Small intestine (tissue), 7 donors: Measurements from ENCODE around the gene PDZD4. TPM values are rescaled to one million over a fixed set of nuclear protein-coding genes. Genes with fewer than 3 reads are reported as not detected.

Experiments
- DNase-seq, 2 donors: peaks; one replicate each; pipeline versions ENCODE4 v3.0.0 to v3.0.0-alpha.2; 2013
- FAIRE-seq: peaks from 2 replicates; lab custom pipeline; 2012; peaks lifted over from hg19 to GRCh38; lab: Jason Lieb, UNC
- H3K27ac ChIP-seq, 3 donors: one replicate each; pipeline ENCODE4 v1.5.1; 2013; ENCODE audit warnings: low read length in 2 of 3, mild to moderate bottlenecking in 2 of 3, control low read depth in 1 of 3, inconsistent platforms in 1 of 3, low read depth in 1 of 3, moderate library complexity in 1 of 3
- H3K27me3 ChIP-seq, 3 donors: one replicate each; pipeline ENCODE4 v1.6.1; 2013; ENCODE audit warnings: low read length in 3 of 3, inconsistent platforms in 1 of 3; ENCODE audit not compliant: control insufficient read depth in 3 of 3, insufficient read depth in 3 of 3
- H3K36me3 ChIP-seq, 3 donors: one replicate each; pipeline ENCODE4 v1.6.1; 2013; ENCODE audit warnings: low read length in 3 of 3, inconsistent platforms in 1 of 3, low read depth in 1 of 3, mild to moderate bottlenecking in 1 of 3, moderate library complexity in 1 of 3; ENCODE audit not compliant: control insufficient read depth in 3 of 3, insufficient read depth in 2 of 3
- H3K4me1 ChIP-seq, 3 donors: one replicate each; pipeline ENCODE4 v1.6.1; 2013; ENCODE audit warnings: low read length in 2 of 3, inconsistent platforms in 1 of 3, low read depth in 1 of 3, mild to moderate bottlenecking in 1 of 3, moderate library complexity in 1 of 3; ENCODE audit not compliant: control insufficient read depth in 3 of 3, insufficient read depth in 2 of 3
- H3K4me3 ChIP-seq, 3 donors: one replicate each; pipeline ENCODE4 v1.5.1; 2013; ENCODE audit warnings: low read length in 3 of 3, control low read depth in 1 of 3, inconsistent platforms in 1 of 3, low read depth in 1 of 3, mild to moderate bottlenecking in 1 of 3, moderate library complexity in 1 of 3
- H3K9me3 ChIP-seq, 2 donors: one replicate each; pipeline ENCODE4 v1.6.1; 2013; ENCODE audit warnings: low read depth in 1 of 2, low read length in 1 of 2; ENCODE audit not compliant: control insufficient read depth in 2 of 2, insufficient read depth in 1 of 2
- WGBS, 3 donors: extraction: QIAGEN DNeasy Blood & Tissue Kit; methylation state at CpG; one replicate each; pipeline ENCODE4 v1.1.7; 2013; 5-methylcytosine and 5-hydroxymethylcytosine counted together
- polyA plus RNA-seq, 4 donors: library from polyadenylated mRNA; stranded (reverse) in 3 of 4; unstranded in 1 of 4; fragments of 200-250 nt in 3 of 4; fragments of 120-200 nt in 1 of 4; gene quantifications; one replicate each; pipeline versions ENCODE4 v1.2.1 to v1.2.3, GENCODE V29; 2013
- donor health status: healthy with polysubstance abuse.
- donor health status: control.
- donor health status: control.
- donor health status: Bipolar disorder and iron deficiency.
- donor health status: healthy.

The PDZD4 gene
- polyA plus RNA-seq, 4 donors: 0.22 to 11.5 (median 2.4) TPM

DNA sequence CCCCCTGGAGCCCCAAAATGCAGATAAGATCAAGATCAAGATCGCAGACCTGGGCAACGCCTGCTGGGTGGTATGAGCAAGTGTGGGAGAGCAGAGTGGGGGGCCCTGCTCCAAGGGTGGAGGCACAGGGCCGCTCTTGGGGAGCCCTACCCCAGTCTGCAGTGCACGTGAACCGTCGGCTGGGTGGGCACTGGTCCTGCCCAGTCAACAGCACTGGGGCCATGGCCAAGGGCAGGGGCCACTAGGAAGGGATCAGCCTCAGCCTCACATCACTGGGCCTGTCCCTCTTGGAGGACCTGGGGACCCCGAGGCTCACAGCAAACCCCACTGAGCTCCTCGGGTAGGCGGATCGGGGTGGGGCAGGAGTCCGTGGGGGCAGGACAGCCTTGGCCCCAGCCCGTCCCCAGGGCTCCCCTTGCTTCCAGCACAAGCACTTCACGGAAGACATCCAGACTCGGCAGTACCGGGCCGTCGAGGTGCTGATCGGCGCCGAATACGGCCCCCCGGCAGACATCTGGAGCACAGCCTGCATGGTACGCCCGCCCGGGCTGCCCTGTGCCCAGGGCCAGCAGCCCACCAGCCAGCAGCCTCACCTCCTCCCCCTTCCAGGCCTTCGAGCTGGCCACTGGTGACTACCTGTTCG is 45.9 kb downstream of the PDZD4 start:
- H3K36me3 ChIP-seq: peaks cover 4 to 55% (median 6%) of the 10 kb centered on the region in 3 donors
- H3K27ac ChIP-seq: no peak overlapping the region
- H3K4me1 ChIP-seq: no peaks in the 10 kb centered on the region
- no peak overlapping the region for H3K4me3 ChIP-seq
- FAIRE-seq (no peak), DNase-seq (no peak)
- H3K27me3 ChIP-seq: peaks cover 0 to 4% (median 0%) of the 10 kb centered on the region in 3 donors
- 87 to 100% (median 92%) methylated on average over 6 to 27 of the region's 27 CpGs for WGBS, 3 donors
- H3K9me3 ChIP-seq: no peaks in the 10 kb centered on the region

DNA sequence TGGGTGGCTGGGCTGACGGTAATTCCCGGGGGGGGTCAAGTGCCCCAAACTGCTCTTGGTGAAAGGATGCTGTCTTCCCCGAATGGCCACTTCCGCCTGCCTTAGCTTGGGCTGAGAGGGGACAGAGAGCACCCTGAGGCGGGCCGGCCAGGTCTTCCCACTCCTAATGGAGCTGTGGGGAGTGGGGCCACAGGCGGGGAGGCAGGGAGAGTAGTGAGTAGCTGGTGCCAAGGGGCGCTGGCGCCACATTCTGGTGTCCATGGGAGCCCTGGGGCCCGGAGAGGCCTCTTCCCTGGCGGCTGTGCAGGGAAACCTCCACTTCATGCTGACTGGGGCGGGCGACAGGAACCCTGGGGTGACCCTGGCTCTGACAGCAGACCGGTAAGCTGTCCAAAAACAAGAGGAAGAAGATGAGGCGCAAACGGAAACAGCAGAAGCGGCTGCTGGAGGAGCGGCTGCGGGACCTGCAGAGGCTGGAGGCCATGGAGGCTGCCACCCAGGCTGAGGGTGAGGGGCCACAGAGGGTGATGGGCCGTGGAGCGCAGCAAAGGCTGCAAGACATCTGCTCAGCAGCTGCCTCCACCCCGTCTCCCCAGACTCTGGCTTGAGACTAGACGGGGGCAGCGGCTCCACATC is 46.8 kb downstream of the PDZD4 start:
- no peaks in the 10 kb centered on the region for H3K4me1 ChIP-seq
- no peak overlapping the region for H3K4me3 ChIP-seq
- peaks cover 0 to 4% (median 0%) of the 10 kb centered on the region in 3 donors for H3K27me3 ChIP-seq
- DNase-seq (no peak), FAIRE-seq (no peak)
- WGBS, 3 donors: 77 to 91% (median 83%) methylated on average over 15 to 24 of the region's 24 CpGs
- H3K36me3 ChIP-seq: peaks cover 4 to 50% (median 6%) of the 10 kb centered on the region in 3 donors
- no peak overlapping the region for H3K27ac ChIP-seq
- no peaks in the 10 kb centered on the region for H3K9me3 ChIP-seq

DNA sequence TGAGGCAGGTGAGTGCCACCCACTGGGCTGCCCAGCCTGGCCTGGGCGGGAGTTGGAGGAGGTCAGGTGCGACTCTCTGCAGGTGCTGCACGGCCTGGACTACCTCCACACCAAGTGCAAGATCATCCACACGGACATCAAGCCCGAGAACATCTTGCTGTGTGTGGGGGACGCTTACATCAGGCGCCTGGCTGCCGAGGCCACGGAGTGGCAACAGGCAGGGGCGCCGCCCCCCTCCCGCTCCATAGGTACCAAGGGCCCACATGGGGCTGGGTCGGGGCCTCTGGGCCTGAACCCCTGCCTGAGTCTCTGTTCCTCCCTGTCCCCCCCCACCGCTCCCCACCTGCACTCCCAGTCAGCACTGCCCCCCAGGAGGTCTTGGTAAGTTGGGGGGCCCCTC is 47.5 kb downstream of the PDZD4 start:
- DNase-seq: no peak
- no peaks in the 10 kb centered on the region for H3K9me3 ChIP-seq
- H3K36me3 ChIP-seq: peaks cover 4 to 44% (median 6%) of the 10 kb centered on the region in 3 donors
- WGBS, 3 donors: 84 to 90% (median 90%) methylated on average over 8 to 14 of the region's 14 CpGs
- FAIRE-seq: no peak
- H3K4me1 ChIP-seq: no peaks in the 10 kb centered on the region
- no peak overlapping the region for H3K27ac ChIP-seq
- H3K4me3 ChIP-seq: no peak overlapping the region
- H3K27me3 ChIP-seq: peaks cover 0 to 4% (median 0%) of the 10 kb centered on the region in 3 donors

DNA sequence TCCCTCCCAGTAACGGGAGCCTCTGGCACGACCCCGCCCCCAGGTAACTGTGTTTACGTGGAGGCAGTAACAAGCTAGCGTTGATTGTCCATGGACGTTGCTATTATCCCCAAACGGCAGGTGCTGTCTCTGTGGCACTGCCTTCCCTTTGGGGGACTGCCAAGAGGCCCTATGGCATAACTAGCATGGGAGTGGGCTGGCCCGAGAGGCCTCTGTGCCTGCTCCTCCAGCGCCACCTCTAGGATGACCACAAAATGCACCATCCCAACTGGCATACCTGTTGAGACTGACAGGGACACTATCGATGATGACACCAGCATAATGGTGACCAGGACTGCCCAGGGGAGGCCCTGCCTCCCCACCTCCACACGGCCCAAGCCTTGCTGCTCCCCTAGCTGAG is 48.0 kb downstream of the PDZD4 start:
- FAIRE-seq: no peak
- Histone ChIP-seq H3K36me3 (peaks cover 2 to 38% (median 6%) of the 10 kb centered on the region in 3 donors), H3K4me1 (no peaks in the 10 kb centered on the region), H3K9me3 (no peaks in the 10 kb centered on the region), H3K27me3 (peaks cover 0 to 4% (median 0%) of the 10 kb centered on the region in 3 donors), H3K4me3 (no peak overlapping the region), H3K27ac (no peak overlapping the region)
- WGBS, 3 donors: 27 to 61% (median 59%) methylated on average over 8 to 11 of the region's 11 CpGs
- peak in 1 of 2 donors; percentile 11 for DNase-seq

DNA sequence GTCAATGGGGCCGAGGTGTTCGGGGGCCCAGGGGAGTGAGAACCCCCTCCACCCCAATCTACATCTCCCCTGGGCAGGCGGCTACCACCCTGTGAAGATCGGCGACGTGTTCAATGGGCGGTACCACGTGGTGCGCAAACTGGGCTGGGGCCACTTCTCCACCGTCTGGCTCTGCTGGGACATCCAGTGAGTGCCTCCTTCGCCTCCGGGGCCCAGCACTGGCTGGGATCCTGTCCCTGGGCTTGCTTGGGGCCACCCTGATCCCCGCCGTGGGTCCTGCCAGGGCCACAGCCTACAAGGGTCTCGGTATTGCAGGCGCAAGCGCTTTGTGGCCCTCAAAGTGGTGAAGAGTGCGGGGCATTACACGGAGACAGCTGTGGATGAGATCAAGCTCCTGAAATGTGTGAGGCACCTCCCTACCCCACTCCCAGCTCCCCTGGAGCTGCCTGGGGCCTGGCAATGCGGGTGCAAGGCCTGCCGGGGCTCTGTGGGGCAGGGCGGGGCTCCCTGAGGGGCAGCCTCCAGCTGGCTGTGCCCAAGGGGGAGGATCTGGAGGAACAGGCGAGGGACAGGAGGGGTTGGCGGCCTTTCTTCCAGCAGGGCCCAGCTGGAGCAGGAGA is 48.8 kb downstream of the PDZD4 start:
- 46 to 65% (median 59%) methylated on average over 10 to 24 of the region's 24 CpGs for WGBS, 3 donors
- FAIRE-seq (no peak), DNase-seq (peak in 1 of 2 donors; percentile 16)
- peaks cover 0 to 4% (median 0%) of the 10 kb centered on the region in 3 donors for H3K27me3 ChIP-seq
- H3K4me3 ChIP-seq: no peak overlapping the region
- no peaks in the 10 kb centered on the region for H3K9me3 ChIP-seq
- peaks cover 2 to 30% (median 4%) of the 10 kb centered on the region in 3 donors for H3K36me3 ChIP-seq
- no peaks in the 10 kb centered on the region for H3K4me1 ChIP-seq
- H3K27ac ChIP-seq: no peak overlapping the region

DNA sequence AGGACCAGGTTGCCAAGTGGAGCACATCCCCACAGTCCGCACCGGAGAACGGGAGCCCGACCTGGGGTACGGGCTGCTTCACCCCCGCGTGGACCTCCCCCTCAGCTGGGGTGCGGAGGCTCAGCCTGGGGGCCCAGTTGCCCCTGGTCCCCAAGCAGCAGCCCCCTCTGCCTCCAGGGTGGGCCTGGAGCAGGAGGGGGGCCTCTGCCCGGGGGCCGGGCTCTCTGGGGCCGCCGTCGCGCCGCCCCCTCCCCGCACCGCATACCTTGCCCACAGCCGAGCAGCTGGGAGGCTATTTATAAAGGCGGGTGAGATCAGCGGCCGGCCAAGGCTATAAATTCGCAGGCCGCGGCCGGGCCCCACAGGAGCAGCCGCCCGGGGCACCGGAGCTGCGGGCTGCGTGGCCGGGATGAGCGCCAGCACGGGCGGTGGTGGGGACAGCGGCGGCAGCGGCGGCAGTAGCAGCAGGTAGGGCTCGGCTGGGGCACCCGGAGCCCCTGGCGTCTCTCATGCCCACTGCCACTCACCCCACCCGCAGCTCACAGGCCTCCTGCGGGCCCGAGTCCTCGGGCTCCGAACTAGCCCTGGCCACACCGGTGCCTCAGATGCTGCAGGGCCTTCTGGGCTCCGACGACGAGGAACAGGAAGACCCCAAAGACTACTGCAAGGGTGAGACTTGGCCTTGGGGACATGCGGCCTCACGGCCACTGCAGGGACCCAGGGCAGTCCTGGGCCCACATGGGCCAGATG is 49.5 kb downstream of the PDZD4 start, which contains the start of gene SRPK3:
Gene SRPK3, plus strand, starts transcription at position 364 of the 750 bp plus-strand sequence. Its CDS starts 46 bp downstream, at position 410.
- no peak for FAIRE-seq
- peak in 1 of 2 donors; percentile 15 for DNase-seq
- Histone ChIP-seq H3K36me3 (peaks cover 0 to 24% (median 4%) of the 10 kb centered on the region in 3 donors), H3K4me3 (no peak within 1 kb of the TSS), H3K27me3 (peaks cover 0 to 4% (median 0%) of the 10 kb centered on the region in 3 donors), H3K4me1 (no peaks in the 10 kb centered on the region), H3K27ac (no peak within 1 kb of the TSS), H3K9me3 (no peaks in the 10 kb centered on the region)
- 16 to 39% (median 34%) methylated on average over 13 to 52 of the region's 52 CpGs for WGBS, 3 donors

DNA sequence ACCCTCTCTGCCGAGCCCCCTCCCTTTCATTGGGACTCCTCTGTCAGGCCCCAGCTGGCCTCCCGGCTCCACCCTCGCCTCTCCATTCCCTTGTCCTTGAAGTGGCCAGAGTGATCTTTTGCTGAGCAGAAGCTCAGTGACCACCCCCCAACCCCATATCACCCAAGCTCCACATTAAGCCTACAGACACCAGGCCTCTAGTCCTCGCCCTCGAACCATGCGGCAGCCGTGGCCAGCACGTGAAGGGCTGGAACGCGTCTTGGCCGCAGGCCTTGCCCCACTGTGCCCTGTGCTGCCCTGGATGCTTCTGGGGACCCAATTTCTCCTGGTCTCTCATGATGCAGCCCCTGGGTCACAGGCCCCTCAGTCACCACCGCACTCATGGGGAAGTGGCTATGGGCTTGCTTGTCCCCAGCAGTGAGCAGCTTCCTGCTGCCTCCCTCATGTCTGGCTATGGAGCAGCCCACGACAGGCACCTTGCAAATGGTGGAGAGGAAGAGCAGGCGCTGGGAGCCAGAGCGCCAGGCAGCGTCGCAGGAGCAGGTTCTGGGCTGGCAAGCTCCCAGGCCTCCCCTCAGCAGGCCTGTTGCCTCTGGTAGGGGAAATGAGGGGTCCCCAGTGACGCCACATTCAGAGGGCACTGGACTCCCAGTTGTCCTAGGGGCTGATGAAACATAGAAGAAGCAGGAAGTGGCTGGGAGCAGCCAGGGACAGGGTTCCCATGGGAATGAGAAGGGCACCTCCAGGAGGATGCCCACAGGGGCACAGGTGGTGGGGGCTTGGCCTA is 50.3 kb downstream of the PDZD4 start:
- Histone ChIP-seq H3K27ac (no peak overlapping the region), H3K36me3 (peaks cover 0 to 16% (median 3%) of the 10 kb centered on the region in 3 donors), H3K4me1 (no peaks in the 10 kb centered on the region), H3K4me3 (no peak overlapping the region), H3K27me3 (peaks cover 0 to 4% (median 0%) of the 10 kb centered on the region in 3 donors), H3K9me3 (no peaks in the 10 kb centered on the region)
- DNase-seq (no peak), FAIRE-seq (no peak)
- WGBS, 3 donors: 47 to 70% (median 57%) methylated on average over 12 to 18 of the region's 18 CpGs
